AG04450 (cell line): ENCODE measurements around the gene HRH1. TPM values are rescaled to one million over a fixed set of nuclear protein-coding genes. Genes with fewer than 3 reads are reported as not detected.
"Not testable (repeated sequence)": the region's sequence is repeated elsewhere in the genome, so short reads cannot be mapped to it uniquely, and the experiment has no call there.

ENCODE experiments used
- CTCF ChIA-PET: fragments of 300-600, 350-600 bp; formaldehyde crosslinking; extraction: SDS; loops from one replicate; lab custom pipeline; 2022; ENCODE audit warnings: antibody characterized with exemption, inconsistent platforms; lab: Charles Lee
- POLR2A ChIA-PET: fragments of 350-600 bp; formaldehyde crosslinking; extraction: SDS; loops from one replicate; lab custom pipeline; 2021; ENCODE audit warnings: antibody characterized with exemption, inconsistent platforms; lab: Yijun Ruan, JAX
- DNase-seq: peaks from one replicate; pipeline ENCODE4 v3.0.0-alpha.2; 2011; ENCODE audit warnings: low read depth, low spot score
- H3K27ac ChIP-seq: one replicate; pipeline ENCODE4 v1.5.1; 2012; ENCODE audit warnings: low read depth, low read length, control low read depth
- H3K27me3 ChIP-seq: one replicate; pipeline ENCODE4 v1.6.0; 2012; ENCODE audit warnings: low read length; ENCODE audit not compliant: control insufficient read depth, insufficient read depth
- H3K4me3 ChIP-seq: 2 replicates; pipeline ENCODE4 v1.5.1; 2011; ENCODE audit warnings: mild to moderate bottlenecking, low read depth, low read length, control low read depth
- H3K9me3 ChIP-seq: 2 replicates; pipeline ENCODE4 v1.5.1; 2012; ENCODE audit warnings: low read length; ENCODE audit not compliant: control insufficient read depth, insufficient read depth
- polyA plus RNA-seq: library from polyadenylated mRNA; depleted of rRNA; stranded (reverse); fragments of >200 nt; gene quantifications from 2 replicates; pipeline ENCODE4 v1.2.3, GENCODE V29; 2011
- TF ChIP-seq, protein P1 (sequence below): IDR thresholded peaks from 2 replicates; pipeline ENCODE4 v1.5.1; 2011; ENCODE audit warnings: low read depth, low read length, control low read depth, inconsistent platforms

HRH1 gene
- polyA plus RNA-seq, 1 experiment = 25.4 TPM

DNA sequence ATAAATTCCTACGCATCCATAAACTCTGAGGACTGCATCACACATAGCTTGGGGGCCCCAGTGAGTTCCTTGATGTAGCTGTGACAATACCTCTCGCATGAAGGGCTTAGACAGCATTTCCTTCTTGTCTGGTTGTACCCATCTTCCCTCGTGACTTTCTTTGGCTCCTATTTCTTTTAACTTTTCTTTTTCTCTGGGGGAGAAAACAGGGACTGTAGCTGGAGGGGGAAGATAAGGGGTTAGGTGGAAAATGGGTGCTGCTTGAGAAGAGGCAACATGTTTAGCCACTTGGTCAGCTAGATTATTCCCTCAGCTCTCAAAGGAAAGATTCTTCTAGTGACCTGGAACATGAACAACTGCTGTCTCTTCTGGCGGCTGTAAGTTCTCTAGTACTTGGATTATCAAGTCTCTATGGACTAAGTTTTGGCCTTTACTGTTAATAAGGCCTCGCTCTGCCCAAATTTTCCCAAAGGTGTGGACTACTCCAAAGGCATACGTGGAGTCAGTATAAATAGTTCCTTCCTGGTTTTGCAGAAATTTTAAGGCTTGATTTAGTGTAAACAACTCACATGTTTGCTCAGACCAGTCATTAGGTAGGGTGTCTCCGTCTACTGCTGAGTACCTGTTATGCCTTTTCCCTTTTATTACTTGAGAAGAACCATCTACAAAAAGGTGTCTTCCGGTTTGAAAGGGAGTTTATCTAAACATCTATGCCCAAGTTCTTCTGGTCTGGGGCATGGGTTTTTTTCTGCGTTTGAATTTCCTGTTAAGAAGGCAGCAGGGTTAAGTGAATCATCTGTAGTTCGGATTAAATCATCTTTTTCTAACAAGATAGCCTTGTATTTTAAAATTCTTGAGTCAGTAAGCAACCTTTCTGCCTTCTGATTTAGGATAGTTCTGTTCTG lies 96.9 kb downstream of the HRH1 start:
- Histone ChIP-seq H3K27me3 (no peaks in the 10 kb centered on the region), H3K9me3 (no peaks in the 10 kb centered on the region; the same call in 1 of the 2 replicates), H3K27ac (no peak overlapping the region), H3K4me3 (no peak overlapping the region)
- TF ChIP-seq, protein P1, sequence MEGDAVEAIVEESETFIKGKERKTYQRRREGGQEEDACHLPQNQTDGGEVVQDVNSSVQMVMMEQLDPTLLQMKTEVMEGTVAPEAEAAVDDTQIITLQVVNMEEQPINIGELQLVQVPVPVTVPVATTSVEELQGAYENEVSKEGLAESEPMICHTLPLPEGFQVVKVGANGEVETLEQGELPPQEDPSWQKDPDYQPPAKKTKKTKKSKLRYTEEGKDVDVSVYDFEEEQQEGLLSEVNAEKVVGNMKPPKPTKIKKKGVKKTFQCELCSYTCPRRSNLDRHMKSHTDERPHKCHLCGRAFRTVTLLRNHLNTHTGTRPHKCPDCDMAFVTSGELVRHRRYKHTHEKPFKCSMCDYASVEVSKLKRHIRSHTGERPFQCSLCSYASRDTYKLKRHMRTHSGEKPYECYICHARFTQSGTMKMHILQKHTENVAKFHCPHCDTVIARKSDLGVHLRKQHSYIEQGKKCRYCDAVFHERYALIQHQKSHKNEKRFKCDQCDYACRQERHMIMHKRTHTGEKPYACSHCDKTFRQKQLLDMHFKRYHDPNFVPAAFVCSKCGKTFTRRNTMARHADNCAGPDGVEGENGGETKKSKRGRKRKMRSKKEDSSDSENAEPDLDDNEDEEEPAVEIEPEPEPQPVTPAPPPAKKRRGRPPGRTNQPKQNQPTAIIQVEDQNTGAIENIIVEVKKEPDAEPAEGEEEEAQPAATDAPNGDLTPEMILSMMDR = no peak
- ChIA-PET POLR2A (no interaction called here), CTCF (no interaction called here)
- no peak for DNase-seq

DNA sequence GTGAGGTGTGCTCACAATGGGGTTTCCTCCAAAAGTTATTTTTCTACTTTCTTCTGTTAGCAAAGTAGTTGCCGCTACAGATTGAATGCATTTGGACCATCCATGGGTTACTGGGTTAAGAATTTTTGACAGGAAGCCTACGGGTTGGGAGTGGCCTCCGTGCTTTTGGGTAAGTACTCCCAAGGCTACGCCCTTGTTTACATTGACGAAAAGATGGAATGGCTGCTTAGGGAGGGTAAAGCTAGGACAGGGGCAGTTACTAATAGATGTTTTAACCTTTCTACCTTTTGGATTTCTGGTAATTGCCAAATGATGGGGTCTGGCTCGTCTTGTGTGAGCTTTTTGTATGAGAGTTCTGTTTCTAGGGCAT lies 97.5 kb downstream of the HRH1 start:
- Histone ChIP-seq H3K4me3 (no peak overlapping the region), H3K9me3 (no peaks in the 10 kb centered on the region; the same call in 1 of the 2 replicates), H3K27me3 (no peaks in the 10 kb centered on the region), H3K27ac (no peak overlapping the region)
- DNase-seq = no peak
- POLR2A ChIA-PET = no interaction called here
- TF ChIP-seq, protein P1 = no peak
- CTCF ChIA-PET = no interaction called here

DNA sequence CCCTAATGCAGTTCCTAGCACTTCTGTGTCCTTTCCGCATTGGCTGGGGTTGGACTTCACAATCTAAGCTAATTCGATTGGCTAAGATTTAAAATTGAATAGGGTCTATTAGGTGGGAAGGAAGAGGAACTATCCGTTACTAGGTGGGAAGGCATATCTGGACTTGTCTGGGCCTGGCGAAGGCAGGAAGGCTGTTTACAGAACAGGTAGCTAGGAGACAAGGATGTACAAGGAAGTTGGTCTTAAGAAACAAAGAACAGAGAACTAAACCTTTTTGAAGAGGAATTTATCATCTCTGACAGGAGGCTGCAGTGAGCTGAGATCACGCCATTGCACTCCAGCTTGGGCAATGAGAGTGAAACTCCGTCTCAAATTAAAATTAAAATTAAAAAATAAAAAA lies 100.6 kb downstream of the HRH1 start:
- DNase-seq = no peak
- CTCF ChIA-PET = no interaction called here
- TF ChIP-seq, protein P1 = no peak
- H3K27me3 ChIP-seq = no peaks in the 10 kb centered on the region
- no peak overlapping the region for H3K27ac ChIP-seq
- POLR2A ChIA-PET = no interaction called here
- no peak overlapping the region for H3K4me3 ChIP-seq
- H3K9me3 ChIP-seq = no peaks in the 10 kb centered on the region; the same call in 1 of the 2 replicates

DNA sequence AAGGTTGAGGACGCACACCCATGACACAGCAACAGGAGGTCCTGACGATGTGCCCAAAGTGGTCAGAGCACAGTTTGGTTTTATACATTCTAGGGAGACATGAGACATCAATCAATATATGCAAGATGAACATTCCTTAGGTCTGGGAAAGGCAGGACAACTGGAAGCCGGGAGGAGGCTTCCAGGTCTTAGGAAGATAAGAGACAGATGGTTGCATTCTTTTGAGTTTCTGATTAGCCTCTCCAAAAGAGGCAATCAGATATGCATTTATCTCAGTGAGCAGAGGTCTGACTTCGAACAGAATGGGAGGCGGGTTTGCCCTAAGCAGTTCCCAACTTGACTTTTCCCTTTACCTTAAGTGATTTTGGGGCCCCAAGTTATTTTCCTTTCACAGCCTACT lies 101.2 kb downstream of the HRH1 start:
- POLR2A ChIA-PET, H3K4me3 ChIP-seq, H3K27ac ChIP-seq, CTCF ChIA-PET, H3K27me3 ChIP-seq, H3K9me3 ChIP-seq, DNase-seq: not testable (repeated sequence)

DNA sequence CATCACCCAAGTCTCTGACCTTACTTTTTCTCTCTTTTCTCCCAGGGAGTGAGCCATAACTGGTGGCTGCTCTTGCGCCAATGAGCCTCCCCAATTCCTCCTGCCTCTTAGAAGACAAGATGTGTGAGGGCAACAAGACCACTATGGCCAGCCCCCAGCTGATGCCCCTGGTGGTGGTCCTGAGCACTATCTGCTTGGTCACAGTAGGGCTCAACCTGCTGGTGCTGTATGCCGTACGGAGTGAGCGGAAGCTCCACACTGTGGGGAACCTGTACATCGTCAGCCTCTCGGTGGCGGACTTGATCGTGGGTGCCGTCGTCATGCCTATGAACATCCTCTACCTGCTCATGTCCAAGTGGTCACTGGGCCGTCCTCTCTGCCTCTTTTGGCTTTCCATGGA lies 104.7 kb downstream of the HRH1 start:
- POLR2A ChIA-PET = no interaction called here

More for the DNA sequence above, 104.7 kb downstream of the HRH1 start:
- CTCF ChIA-PET = no interaction called here
- no peak overlapping the region for H3K27ac ChIP-seq
- TF ChIP-seq, protein P1 = no peak
- H3K4me3 ChIP-seq = no peak overlapping the region
- H3K9me3 ChIP-seq = no peaks in the 10 kb centered on the region; the same call in 1 of the 2 replicates
- H3K27me3 ChIP-seq = no peaks in the 10 kb centered on the region
- DNase-seq = no peak
